Astrocyte of the cerebellum (primary cell): ENCODE data around the gene CHD9NB.

ENCODE experiments used
- DNase-seq: peaks from one replicate; pipeline ENCODE4 v3.0.0-alpha.2; 2011; ENCODE audit warnings: low read depth
- H3K4me3 ChIP-seq: 2 replicates; pipeline ENCODE4 v1.5.1; 2011; ENCODE audit warnings: mild to moderate bottlenecking, low read depth, low read length, moderate library complexity
- CTCF ChIP-seq: IDR thresholded peaks from 2 replicates; pipeline ENCODE4 v1.5.1; 2012; ENCODE audit warnings: low read length, low read depth, moderate library complexity, mild to moderate bottlenecking; ENCODE audit errors: missing control alignments
- in situ Hi-C: cut with HindIII; loops from 2 replicates; pipeline ENCODE4 v1.10.0; 2017; ENCODE audit warnings: low sequenced_read_pairs

The CHD9NB gene

GRCh38 chr16:53089434-53090285, 37.0 kb upstream of the CHD9NB start:
- TF ChIP-seq CTCF: no peak
- H3K4me3 ChIP-seq: no peak overlapping the region
- peak; percentile 55 for DNase-seq
- in situ Hi-C loops: no loop called here

DNA sequence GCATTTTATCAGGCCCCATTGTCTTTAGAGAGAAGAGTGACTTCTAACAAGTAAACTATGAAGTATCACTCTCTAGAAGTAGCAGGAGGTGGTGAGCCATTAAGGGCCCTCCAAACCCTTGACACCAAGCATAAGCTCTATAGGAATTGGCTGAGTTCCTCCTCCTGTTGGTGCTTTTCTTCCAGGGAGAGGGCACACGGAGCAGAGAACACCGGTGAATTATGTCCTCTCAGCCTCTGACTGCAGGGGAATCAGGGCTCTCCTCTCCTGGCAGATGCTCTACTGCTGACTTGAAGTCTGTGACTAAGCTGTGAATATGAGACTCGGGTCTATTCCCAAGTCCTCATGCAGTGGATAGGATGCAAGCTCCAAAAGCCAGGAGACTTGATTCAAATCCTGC, 34.4 kb upstream of the CHD9NB start:
- no peak overlapping the region for H3K4me3 ChIP-seq
- DNase-seq: no peak
- no peak for TF ChIP-seq CTCF
- in situ Hi-C loops: no loop called here

- no peak overlapping the region for H3K4me3 ChIP-seq
- no peak for DNase-seq
- in situ Hi-C loops: no loop called here
- no peak for TF ChIP-seq CTCF
Observed at GRCh38 chr16:53085931-53086421, 33.3 kb upstream of the CHD9NB start.

DNA sequence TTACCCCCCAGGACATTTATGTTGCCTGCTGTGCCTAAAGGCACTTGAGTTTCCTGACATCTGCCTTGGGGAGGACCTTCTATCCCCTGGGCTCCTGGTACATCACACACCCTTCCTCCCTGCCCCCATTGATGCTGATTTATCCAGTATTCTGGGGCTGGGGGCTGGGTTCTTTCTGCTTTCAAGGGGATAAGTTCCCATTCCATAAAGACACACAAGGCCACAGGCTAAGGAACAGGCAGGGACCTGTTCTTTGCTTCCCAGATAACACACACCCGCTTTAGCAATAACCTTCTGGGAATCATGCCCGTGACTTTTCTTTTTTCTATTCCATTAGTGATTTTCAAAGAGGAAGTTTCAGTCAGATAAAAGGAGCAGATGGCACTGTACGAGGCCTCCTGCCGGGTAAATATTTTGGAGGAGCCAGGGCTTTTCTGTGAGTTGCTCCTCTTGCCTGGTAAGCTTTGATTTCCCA, 32.7 kb upstream of the CHD9NB start:
- in situ Hi-C loops: no loop called here
- TF ChIP-seq CTCF: no peak
- no peak overlapping the region for H3K4me3 ChIP-seq
- no peak for DNase-seq

DNA sequence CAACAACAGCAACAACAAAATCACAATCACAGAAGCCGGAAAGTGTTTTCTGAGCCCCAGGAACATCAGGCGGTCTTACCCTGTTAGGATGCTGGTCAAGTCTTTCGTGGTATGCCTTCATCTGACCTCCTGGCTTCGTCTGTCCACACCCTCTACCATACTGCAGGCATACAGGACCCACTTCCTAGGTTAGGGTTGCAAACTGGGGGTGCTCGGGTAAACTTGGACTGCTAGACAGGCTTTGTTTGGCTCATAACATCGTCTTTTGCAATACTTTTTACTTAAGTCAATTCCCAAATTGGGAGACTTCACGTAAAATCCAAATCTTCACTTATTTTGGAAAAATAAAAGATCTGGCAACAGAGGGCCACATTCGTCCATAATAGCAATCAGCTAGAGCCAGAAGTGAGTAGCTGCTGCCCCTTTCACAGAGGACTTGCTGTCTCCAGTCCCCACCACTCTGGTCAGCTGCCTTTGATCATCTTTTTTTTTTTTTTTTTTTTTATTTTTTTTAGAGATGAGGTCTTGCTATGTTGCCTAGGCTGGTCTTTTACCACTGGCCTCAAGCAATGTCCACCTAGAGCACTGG, 32.1 kb upstream of the CHD9NB start:
- no peak overlapping the region for H3K4me3 ChIP-seq
- no peak for DNase-seq
- no peak for TF ChIP-seq CTCF
- in situ Hi-C loops: no loop called here

GRCh38 chr16:53084141-53084541, 31.4 kb upstream of the CHD9NB start:
- in situ Hi-C loops: no loop called here

More at GRCh38 chr16:53084141-53084541, 31.4 kb upstream of the CHD9NB start:
- H3K4me3 ChIP-seq: no peak overlapping the region
- no peak for TF ChIP-seq CTCF
- DNase-seq: no peak
